ENCODE measurements around the gene UBA1.

The UBA1 gene

DNA sequence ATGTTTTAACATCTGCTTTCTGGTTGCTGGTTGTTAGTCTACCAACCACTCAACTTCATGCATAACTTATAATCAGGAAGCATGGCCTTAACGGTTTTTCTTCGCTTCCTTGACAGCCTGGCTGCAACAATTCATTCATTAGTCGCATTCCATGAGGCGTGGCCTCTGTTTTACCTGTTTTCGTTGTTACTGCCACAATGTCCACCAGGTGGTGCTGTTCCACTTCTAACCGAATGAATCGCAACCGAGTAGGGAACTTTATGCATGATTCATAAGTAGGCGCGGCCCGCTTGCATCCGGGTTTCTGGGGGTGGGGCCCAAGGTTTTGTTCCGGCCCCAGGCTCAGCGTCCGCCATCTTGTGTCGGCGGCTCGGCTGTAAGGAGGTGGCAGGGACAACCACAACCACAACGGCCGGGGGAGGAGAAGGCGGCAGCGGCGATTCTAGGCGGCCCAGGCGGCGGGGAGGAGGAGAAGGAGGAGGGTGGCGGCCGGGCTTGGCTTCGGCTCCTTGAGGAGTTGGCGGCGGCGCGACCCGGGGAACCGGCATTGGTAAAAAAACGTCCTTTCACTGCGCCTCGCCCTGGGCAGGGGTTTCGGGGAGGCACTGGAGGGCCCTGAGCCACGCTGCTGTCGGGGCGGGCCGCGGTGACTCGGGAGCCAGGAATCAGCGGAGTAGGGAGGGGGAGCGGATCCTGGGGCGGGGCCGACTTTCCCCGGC, at the start of gene UBA1:
Gene UBA1 (plus strand): TSS at position 355 of the 719 bp plus-strand sequence. CDS start 4,974 bp downstream, outside the sequence.
- DNase-seq, result peak; percentile 93

GRCh38 chrX:47143894-47144625, 49.6 kb upstream of the UBA1 start:
- no peak for DNase-seq

GRCh38 chrX:47144626-47145394, 48.8 kb upstream of the UBA1 start, which contains the start of the genes NDUFB11 and RBM10:
TSS of gene NDUFB11 (minus strand) at chrX:47144702. CDS start at chrX:47144679, 23 bp downstream.
TSS of gene RBM10 (plus strand) at chrX:47145221. CDS start at chrX:47147482, 2,261 bp downstream.
- peak; percentile 92 for DNase-seq

- DNase-seq, result no peak
Measured at GRCh38 chrX:47145395-47146120, 48.1 kb upstream of the UBA1 start.

DNA sequence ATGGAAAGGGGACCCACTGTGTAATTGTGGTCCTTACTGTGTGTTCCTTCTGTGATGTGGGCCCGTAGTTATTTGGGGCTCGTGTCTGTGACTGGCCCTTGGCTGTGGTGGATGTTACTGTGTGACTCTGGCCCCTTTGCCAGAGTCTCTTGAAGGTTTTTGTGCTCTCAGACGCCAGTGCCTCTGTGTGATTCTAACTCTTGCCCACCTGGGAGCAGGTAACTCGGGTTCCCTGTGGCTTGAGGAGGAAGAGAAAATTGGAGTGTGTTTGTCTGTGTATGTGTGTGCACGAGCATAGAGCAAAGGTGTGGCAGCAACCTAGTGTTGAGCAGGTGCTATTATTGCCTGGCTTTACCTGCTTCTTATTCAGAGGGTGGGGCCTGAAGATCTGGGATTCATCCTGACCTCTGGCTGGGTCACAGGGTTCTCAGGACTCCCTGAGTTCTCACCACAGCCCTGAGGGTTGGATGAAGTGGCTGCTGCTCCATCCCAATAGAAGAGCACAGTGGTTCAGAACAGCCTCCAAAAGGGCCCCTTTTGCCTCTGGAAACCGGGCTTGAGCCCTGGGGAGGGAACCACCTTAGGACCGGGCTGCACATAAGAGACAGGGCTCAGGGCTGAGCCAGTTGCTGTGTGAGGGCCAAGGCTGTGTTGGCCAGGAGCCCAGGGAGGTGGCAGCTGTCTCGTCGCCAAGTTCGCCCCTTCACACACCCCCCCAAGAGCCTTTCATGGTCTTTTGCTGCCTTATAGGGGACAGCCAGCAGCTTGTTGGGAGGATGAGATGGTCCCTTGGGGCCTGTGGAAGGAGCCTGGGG, 47.3 kb upstream of the UBA1 start:
- DNase-seq, result no peak

- DNase-seq, result no peak
Measured at GRCh38 chrX:47146936-47147859, 46.4 kb upstream of the UBA1 start.

- DNase-seq, result peak; percentile 30
Measured at GRCh38 chrX:47148946-47149345, 44.7 kb upstream of the UBA1 start.

- DNase-seq, result no peak
Measured at GRCh38 chrX:47151435-47151834, 42.2 kb upstream of the UBA1 start.

DNA sequence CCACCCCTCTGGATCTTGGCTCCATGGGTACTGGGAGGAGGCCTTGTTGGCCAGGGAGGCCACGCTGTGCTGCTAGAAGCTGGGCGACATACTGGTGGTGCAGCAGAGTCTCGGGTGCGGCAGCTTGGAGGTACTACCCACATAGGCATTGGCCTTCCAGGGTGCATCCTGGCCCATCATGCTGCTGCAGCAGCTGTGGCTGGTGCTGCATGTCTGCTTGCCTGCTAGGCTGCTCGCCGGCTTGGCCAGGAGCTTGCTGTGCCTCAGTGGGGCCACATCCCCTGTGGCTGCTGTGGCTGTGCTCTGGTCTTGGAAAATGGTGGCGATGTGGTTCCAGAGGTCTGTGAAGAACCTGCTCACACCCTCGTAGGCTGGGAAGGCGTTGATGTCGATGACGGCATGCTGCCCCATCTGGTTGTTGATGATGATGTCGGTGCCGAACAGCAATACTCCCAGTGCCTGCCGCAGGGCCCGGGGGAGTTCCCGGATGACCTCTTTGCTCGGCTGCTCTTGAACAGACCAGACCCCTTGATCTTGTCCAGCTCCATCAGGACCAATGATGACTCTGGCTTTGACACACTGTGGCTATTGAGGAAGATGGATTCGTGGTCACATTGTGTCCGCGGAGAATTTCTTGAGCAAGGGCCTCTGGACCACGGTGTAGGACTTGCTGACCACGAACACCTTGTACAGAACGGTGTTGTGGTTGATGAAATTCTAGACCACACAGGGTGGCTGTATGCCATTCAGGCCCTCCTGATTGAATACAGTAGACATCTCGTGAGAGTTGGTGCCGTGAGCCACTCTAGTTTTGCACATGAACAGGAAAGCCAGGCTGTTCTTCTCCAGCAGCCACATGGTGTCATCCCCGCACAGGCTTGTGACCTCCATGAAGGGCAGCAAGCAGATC, 36.8 kb upstream of the UBA1 start:
- DNase-seq, result no peak

DNA sequence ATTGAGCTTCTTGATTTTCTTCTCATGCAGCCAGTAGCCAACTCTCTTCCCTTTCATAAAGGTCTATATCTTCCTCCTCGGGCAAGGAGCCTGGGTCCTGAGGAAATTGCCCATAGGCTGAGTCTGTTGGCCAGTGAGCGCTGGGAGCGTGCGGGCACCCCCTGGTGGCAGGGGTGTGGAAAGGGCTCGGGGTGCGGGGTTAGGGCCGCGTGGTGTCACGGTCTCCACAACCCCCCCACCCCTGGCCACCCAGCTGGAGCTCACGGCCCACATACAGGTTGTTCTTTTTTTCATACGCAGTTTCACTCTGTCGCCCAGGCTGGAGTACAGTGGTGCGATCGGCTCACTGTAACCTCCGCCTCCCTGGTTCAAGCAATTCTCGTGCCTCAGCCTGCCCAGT, 35.5 kb upstream of the UBA1 start:
- no peak for DNase-seq

GRCh38 chrX:47158781-47159180, 34.8 kb upstream of the UBA1 start:
- DNase-seq, result no peak

- no peak for DNase-seq
Measured at GRCh38 chrX:47160781-47161180, 32.8 kb upstream of the UBA1 start.

DNA sequence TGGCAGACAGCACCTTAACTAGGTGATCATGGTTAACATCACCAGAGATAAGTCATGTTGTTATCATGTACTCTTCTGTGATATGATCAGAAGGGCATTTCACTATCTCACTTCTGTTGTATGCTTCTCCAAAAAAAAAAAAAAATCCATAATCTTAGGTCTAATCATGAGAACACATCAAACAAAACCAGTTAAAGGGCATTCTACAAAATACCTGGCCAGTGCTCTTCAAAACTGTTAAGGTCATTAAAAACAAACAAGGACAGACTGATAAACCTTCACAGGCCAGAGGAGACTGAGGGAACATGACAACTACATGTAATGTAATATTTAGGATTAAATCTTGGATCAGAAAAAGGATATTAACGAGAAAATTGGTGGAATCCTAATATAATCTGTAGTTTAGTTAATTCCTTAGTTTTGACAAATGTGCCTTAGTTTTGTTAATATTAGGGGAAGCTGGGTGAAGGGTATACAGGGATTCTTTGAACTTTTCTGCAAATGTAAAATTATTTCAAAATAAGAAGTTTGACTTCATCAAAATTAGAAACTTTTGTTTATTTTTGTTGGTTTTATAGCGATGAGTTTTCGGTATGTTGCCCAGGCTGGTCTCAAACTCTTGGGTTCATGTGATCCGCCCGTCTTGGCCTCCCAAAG, 30.6 kb upstream of the UBA1 start:
- DNase-seq, result no peak

GRCh38 chrX:47164420-47164819, 29.2 kb upstream of the UBA1 start:
- no peak for DNase-seq

DNA sequence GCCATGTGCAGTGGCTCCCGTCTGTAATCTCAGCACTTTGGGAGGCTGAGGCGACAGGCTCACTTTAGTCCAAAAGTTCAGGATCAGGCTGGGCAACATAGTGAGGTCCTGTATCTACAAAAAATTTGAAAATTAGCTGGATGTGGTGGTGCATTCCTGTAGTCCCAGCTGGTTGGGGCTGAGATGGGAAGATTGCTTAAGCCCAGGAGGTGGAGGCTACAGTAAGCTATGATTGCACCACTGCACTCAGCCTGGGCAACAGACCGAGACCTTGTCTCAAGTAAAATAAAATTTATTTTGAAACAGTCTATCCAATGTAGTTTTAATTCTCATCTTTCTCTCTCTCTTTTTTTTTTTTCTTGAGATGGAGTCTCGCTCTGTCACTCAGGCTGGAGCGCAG, 27.5 kb upstream of the UBA1 start:
- no peak for DNase-seq

- DNase-seq, result no peak
Measured at GRCh38 chrX:47168495-47169073, 25.0 kb upstream of the UBA1 start.

DNA sequence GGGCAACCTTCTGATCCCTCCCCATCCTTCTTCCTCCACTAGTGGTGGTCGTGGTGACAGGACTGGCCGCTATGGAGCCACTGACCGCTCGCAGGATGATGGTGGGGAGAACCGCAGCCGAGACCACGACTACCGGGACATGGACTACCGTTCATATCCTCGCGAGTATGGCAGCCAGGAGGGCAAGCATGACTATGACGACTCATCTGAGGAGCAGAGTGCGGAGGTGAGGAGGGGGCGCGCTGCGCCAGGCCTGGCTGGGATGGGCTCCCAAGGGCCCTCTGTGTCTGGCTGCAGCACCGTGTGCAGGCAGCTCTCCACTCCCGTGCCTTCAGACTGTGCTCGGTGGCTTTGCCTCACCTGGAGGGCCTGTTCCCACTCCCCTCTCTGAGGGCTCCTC, 24.4 kb upstream of the UBA1 start:
- DNase-seq, result no peak

DNA sequence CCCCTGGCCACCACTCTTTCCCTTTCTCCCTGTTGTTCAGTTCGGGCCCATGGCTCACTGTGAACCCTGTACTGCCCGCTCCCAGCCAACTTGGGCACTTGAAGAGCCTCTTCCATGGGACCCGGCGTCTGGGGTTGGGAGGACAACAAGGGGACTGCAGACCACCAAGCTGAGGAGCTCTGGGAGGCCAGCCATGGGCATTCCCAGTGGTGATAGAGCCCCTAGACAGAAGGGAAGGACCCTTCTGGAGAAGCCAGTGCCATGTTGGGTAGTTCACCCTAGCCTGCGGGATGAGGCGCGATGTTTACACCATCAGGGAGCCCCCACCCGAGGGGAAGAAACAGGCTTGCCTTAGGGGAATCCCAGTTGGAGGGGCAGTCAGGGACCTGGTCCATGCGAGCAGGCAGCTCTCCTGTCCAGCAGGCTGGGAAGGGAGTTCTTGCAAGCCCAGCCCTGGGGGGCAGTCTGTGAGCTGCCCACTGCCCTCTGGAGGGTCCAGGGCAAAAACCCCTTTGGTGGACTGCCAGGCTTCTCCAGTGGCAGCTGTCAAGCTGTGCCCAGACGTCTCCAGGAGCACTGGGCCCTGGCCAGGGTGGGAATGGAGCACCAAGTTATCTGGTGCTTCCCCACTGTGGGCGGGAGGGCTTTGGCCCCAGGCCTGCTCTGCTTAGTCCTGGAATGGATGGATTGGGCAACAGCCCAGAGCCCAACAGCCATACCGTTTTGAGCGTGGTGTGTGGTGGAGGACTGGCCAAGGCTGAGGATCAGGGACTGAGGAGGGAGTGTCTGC, 23.7 kb upstream of the UBA1 start:
- no peak for DNase-seq

Data from stimulated activated CD4-positive, alpha-beta T cell treated with anti-CD3 and anti-CD28 coated beads, Interleukin-4, amount 100 ng/mL, for 24 hours (primary cell).